K562 (cell line): ENCODE data around the gene DTL. TPM values are rescaled to one million over a fixed set of nuclear protein-coding genes. Genes with fewer than 3 reads are reported as not detected.
A peak's percentile ranks its signal among the peaks of the same experiment; 100 is the strongest.

Experiments used
- E2F6 ChIP-seq, 2 experiments: IDR thresholded peaks; 2 replicates each; pipeline ENCODE4 v1.6.1; 2011; ENCODE audit warnings: borderline replicate concordance in 1 of 2, control low read depth in 1 of 2, low read depth in 1 of 2, low read length in 1 of 2, mild to moderate bottlenecking in 1 of 2, mixed read lengths in 1 of 2, moderate library complexity in 1 of 2; ENCODE audit not compliant: insufficient read depth in 1 of 2, insufficient read length in 1 of 2, poor library complexity in 1 of 2, severe bottlenecking in 1 of 2; ENCODE audit errors: extremely low read depth in 1 of 2
- HMG20B ChIP-seq: fragments of 250-450 bp; sonication (Bioruptor Pico); IDR thresholded peaks from 2 replicates; pipeline ENCODE4 v1.5.0; 2021; ENCODE audit warnings: mild to moderate bottlenecking
- ILK ChIP-seq: fragments of 450-650 bp; IDR thresholded peaks from 2 replicates; pipeline ENCODE4 v1.6.1; 2016; ENCODE audit warnings: missing genetic modification characterization, low read depth, mild to moderate bottlenecking, missing compliant biosample characterization, moderate library complexity, borderline replicate concordance
- NFE2L1 ChIP-seq: fragments of 450-650 bp; IDR thresholded peaks from 2 replicates; pipeline ENCODE4 v1.6.1; 2016; ENCODE audit warnings: missing genetic modification characterization, low read depth, mild to moderate bottlenecking, missing compliant biosample characterization, moderate library complexity, borderline replicate concordance
- NONO ChIP-seq, 2 experiments: fragments of 200-400 bp in 1 of 2; fragments of 450-650 bp in 1 of 2; formaldehyde crosslinking in 1 of 2; IDR thresholded peaks; 2 replicates each; pipeline ENCODE4 v1.6.1; 2017; ENCODE audit warnings: low read depth in 2 of 2, mild to moderate bottlenecking in 2 of 2, moderate library complexity in 2 of 2, low read length in 1 of 2
- SMAD4 ChIP-seq: fragments of 250-450 bp; sonication (Bioruptor Pico); conservative IDR thresholded peaks from 2 replicates; pipeline ENCODE4 v1.8.0; 2021; ENCODE audit warnings: inconsistent platforms, mild to moderate bottlenecking, moderate library complexity
- SP1 ChIP-seq: sonication (generic); formaldehyde crosslinking; IDR thresholded peaks from 2 replicates; pipeline ENCODE4 v1.8.1; 2022; ENCODE audit warnings: mild to moderate bottlenecking, missing genetic modification reagents
- ZBTB12 ChIP-seq: fragments of 250-450 bp; sonication (Bioruptor Pico); IDR thresholded peaks from 2 replicates; pipeline ENCODE4 v1.4.0; 2020
- ZZZ3 ChIP-seq: fragments of 450-650 bp; IDR thresholded peaks from 2 replicates; pipeline ENCODE4 v1.6.1; 2016; ENCODE audit warnings: antibody characterized with exemption, mild to moderate bottlenecking, moderate library complexity
- polyA plus RNA-seq, 8 experiments: library from polyadenylated mRNA; depleted of rRNA in 4 of 8; stranded (reverse) in 5 of 8; unstranded in 3 of 8; fragments of >200 nt; fragmentation: Nextera tagmentation in 2 of 8; fragmentation: Illumina TruSeq in 1 of 8; extraction: Ambion mirVana in 2 of 8; extraction: Trizol in 1 of 8; gene quantifications; 2 replicates each; pipeline versions ENCODE4 v1.2.1 to v1.2.3, GENCODE V29; 2011 to 2014; ENCODE audit warnings: inconsistent platforms in 1 of 8, missing spikeins in 1 of 8
- total RNA-seq, 7 experiments: library from RNA; depleted of rRNA in 6 of 7; stranded (reverse); fragments of >200 nt in 6 of 7; fragmentation: Illumina TruSeq in 2 of 7; extraction: Trizol in 2 of 7; gene quantifications; 2 replicates each; pipeline versions ENCODE4 v1.2.1 to v1.2.3, GENCODE V29; 2011 to 2021; ENCODE audit warnings: low replicate concordance in 1 of 7

Gene DTL
- total and polyA plus RNA-seq, 9 of the 15 experiments (the other 6 are each of a cell fraction or from before 2014, with no cell fraction given): 38.3 to 81.0 (median 63.2) TPM

- peak; percentile 85 to 91 for TF ChIP-seq E2F6 (IDR thresholded peaks at IDR 0.05; ENCODE audit: borderline replicate concordance in 1 of 2, extremely low read depth in 1 of 2, insufficient read depth in 1 of 2, insufficient read length in 1 of 2, low read depth in 1 of 2, low read length in 1 of 2, poor library complexity in 1 of 2, severe bottlenecking in 1 of 2)
- peak; percentile 91 for TF ChIP-seq ZBTB12 (CRISPR knock-in tag)
- TF ChIP-seq ILK (tag): no peak
- peak in 1 of 2 experiments; percentile 88; a peak in 2 of 4 replicates for TF ChIP-seq NONO (IDR thresholded peaks at IDR 0.05; ENCODE audit: low read depth in 2 of 2, low read length in 1 of 2)
- peak; percentile 27; the same call in 1 of the 2 replicates for TF ChIP-seq SMAD4
- TF ChIP-seq SP1 (CRISPR knock-in tag): peak; percentile 89
- no peak for TF ChIP-seq HMG20B (CRISPR knock-in tag)
- TF ChIP-seq ZZZ3: peak; percentile 92
- TF ChIP-seq NFE2L1 (tag): no peak
These were observed at the start of gene DTL, which contains the start of gene INTS7 (continued) for GRCh38 chr1:212035123-212035834.
